SW480 (cell line): Measurements from ENCODE around the gene METTL9.
"Not testable (repeated sequence)": the region's sequence is repeated elsewhere in the genome, so short reads cannot be mapped to it uniquely, and the experiment has no call there.

Experiments used
- DNase-seq: peaks from one replicate; pipeline ENCODE4 v3.0.0-alpha.2; 2016; ENCODE audit warnings: low spot score

METTL9 gene

GRCh38 chr16:21610766-21611165 lies 11.4 kb downstream of the METTL9 start:
- no peak for DNase-seq

GRCh38 chr16:21611198-21611555 lies 11.8 kb downstream of the METTL9 start:
- no peak for DNase-seq

- DNase-seq, result no peak
Observed at GRCh38 chr16:21611556-21612384, 12.4 kb downstream of the METTL9 start.

GRCh38 chr16:21613361-21613760 lies 14.0 kb downstream of the METTL9 start:
- DNase-seq, result no peak

- DNase-seq, result no peak
Observed at GRCh38 chr16:21613781-21614180, 14.4 kb downstream of the METTL9 start.

GRCh38 chr16:21614896-21615295 lies 15.5 kb downstream of the METTL9 start:
- no peak for DNase-seq

GRCh38 chr16:21617607-21618006 lies 18.2 kb downstream of the METTL9 start:
- no peak for DNase-seq

GRCh38 chr16:21618281-21618680 lies 18.9 kb downstream of the METTL9 start:
- DNase-seq, result no peak

GRCh38 chr16:21619765-21620425 lies 20.5 kb downstream of the METTL9 start:
- DNase-seq, result peak; percentile 41

GRCh38 chr16:21620592-21620991 lies 21.2 kb downstream of the METTL9 start:
- no peak for DNase-seq

GRCh38 chr16:21622545-21622944 lies 23.2 kb downstream of the METTL9 start:
- DNase-seq, result no peak

GRCh38 chr16:21625026-21625425 lies 25.6 kb downstream of the METTL9 start:
- DNase-seq, result no peak

- peak; percentile 98 for DNase-seq
Observed at GRCh38 chr16:21626659-21627277, 27.4 kb downstream of the METTL9 start.

- no peak for DNase-seq
Observed at GRCh38 chr16:21628121-21628726, 28.8 kb downstream of the METTL9 start.

GRCh38 chr16:21628772-21629171 lies 29.4 kb downstream of the METTL9 start:
- no peak for DNase-seq

GRCh38 chr16:21629616-21630539 lies 30.5 kb downstream of the METTL9 start:
- DNase-seq, result not testable (repeated sequence)

GRCh38 chr16:21630866-21631265 lies 31.5 kb downstream of the METTL9 start:
- DNase-seq, result not testable (repeated sequence)

- DNase-seq, result not testable (repeated sequence)
Observed at GRCh38 chr16:21631376-21631775, 32.0 kb downstream of the METTL9 start.

GRCh38 chr16:21631951-21632575 lies 32.7 kb downstream of the METTL9 start:
- DNase-seq, result not testable (repeated sequence)

- DNase-seq, result no peak
Observed at GRCh38 chr16:21634216-21634615, 34.8 kb downstream of the METTL9 start.

- DNase-seq, result not testable (repeated sequence)
Observed at GRCh38 chr16:21635694-21636093, 36.3 kb downstream of the METTL9 start.
